Upper lobe of left lung (tissue), 4 donors: ENCODE measurements around the gene ATXN3.

Experiments
- POLR2A ChIP-seq, 4 donors: fragments of 450-650 bp; IDR thresholded peaks; one replicate each; pipeline ENCODE4 v1.5.1; 2016 to 2017; ENCODE audit warnings: antibody characterized with exemption in 4 of 4, mild to moderate bottlenecking in 2 of 4
- TF ChIP-seq, protein P1 (sequence below), 6 experiments: fragments of 450-650 bp in 4 of 6; fragments of 200-600 bp in 2 of 6; sonication (generic) in 2 of 6; IDR thresholded peaks; one replicate each; pipeline ENCODE4 v1.5.1; 2016 to 2019; ENCODE audit warnings: antibody characterized with exemption in 6 of 6

DNA sequence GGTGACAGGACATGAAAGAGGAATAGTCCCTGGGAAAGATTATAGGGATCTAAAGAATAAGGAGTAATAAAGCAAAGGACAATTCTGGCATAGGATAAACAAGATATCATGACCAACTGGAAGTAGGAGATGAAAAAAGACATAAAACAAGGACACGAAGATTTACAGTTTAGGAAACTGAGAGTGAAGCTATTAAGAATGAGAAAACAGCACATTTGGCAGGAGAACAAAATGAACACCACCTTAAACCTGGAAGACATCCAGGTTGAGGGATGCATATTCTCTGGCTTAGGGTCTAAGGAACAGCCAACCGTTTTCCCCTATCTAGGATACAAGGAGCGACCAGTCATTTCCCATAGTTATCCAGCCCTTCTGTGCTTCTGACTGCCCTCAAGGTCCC is 68.4 kb downstream of the ATXN3 start:
- TF ChIP-seq, protein P1, sequence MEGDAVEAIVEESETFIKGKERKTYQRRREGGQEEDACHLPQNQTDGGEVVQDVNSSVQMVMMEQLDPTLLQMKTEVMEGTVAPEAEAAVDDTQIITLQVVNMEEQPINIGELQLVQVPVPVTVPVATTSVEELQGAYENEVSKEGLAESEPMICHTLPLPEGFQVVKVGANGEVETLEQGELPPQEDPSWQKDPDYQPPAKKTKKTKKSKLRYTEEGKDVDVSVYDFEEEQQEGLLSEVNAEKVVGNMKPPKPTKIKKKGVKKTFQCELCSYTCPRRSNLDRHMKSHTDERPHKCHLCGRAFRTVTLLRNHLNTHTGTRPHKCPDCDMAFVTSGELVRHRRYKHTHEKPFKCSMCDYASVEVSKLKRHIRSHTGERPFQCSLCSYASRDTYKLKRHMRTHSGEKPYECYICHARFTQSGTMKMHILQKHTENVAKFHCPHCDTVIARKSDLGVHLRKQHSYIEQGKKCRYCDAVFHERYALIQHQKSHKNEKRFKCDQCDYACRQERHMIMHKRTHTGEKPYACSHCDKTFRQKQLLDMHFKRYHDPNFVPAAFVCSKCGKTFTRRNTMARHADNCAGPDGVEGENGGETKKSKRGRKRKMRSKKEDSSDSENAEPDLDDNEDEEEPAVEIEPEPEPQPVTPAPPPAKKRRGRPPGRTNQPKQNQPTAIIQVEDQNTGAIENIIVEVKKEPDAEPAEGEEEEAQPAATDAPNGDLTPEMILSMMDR (IDR thresholded peaks at IDR 0.05) = no peak
- no peak for TF ChIP-seq POLR2A (IDR thresholded peaks at IDR 0.05)
